ENCODE measurements around the gene FUZ. TPM values are rescaled to one million over a fixed set of nuclear protein-coding genes. Genes with fewer than 3 reads are reported as not detected.

FUZ gene
- total RNA-seq, 1 experiment from 2014 or later: 10.9 TPM

DNA sequence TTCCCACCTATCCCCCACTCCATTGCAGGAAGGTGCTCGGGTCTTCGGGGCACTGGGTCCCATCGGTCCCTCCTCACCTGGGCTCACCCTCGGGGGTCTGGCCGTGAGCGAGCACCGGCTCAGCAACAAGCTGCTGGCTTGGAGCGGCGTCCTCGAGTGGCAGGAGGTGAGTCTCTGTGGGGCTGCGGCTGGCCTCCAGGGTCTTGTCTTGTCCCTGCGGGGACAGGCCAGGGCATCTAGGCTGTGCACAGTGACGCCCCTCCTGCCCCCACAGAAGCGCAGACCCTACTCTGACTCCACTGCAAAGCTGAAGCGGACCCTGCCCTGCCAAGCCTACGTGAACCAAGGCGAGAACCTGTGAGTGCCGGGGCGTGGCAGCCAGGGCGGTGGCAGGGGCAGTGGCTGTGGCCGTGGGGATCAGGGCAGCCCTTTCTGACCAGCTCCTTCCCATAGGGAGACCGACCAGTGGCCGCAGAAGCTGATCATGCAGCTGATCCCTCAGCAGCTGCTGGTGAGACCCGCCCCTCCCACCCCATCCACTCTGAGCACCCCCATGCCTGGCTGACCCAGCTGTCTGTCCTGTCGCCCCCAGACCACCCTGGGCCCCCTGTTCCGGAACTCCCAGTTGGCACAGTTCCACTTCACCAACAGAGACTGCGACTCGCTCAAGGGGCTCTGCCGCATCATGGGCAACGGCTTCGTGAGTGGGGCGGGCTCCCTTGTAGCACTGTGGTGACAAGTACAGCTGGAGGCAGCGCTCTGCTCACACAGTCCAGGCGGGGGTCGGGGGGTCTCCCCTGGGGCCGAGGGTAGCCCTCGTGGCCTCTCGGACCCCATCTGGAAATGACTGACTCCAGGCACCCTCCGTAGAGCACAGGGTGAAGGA is 41.5 kb upstream of the FUZ start:
- Histone ChIP-seq H3K4me2 (ENCODE audit: low read length) (no peak overlapping the region), H3K79me2 (ENCODE audit: low read length) (peaks cover 34% of the 10 kb centered on the region), H2AFZ (ENCODE audit: low read length) (no peak overlapping the region), H3K36me3 (ENCODE audit: low read depth, low read length) (peaks cover 22% of the 10 kb centered on the region; the same call in 1 of the 2 replicates), H3K27me3 (ENCODE audit: low read length) (no peaks in the 10 kb centered on the region), H3K9me3 (ENCODE audit: low read length) (no peaks in the 10 kb centered on the region), H3K4me3 (ENCODE audit: low read length) (no peak overlapping the region), H3K9me2 (replicated peaks; ENCODE audit: low read length) (no peaks in the 10 kb centered on the region), H4K20me1 (ENCODE audit: low read length) (peaks cover 29% of the 10 kb centered on the region; the same call in 1 of the 2 replicates), H3K9ac (ENCODE audit: low read length) (no peak overlapping the region), H3K4me1 (ENCODE audit: insufficient read depth, low read length) (peaks cover 19% of the 10 kb centered on the region), H3K27ac (ENCODE audit: low read length) (no peak overlapping the region), H3F3A (ENCODE audit: low read length, unreplicated experiment) (peaks cover 5% of the 10 kb centered on the region)
- ATAC-seq (no peak), DNase-seq (no peak)
- intact Hi-C loops (cut with micrococcal nuclease): loop anchor here (5.0 kb wide), 1 partner anchor 87 kb away; the partner anchor contains the start of gene AP2A1
- ChIA-PET POLR2A (ENCODE audit: unreplicated experiment) (no interaction called here), CTCF (no interaction called here)
- BruUV-seq (replicated peaks): no TSS peak
- TF ChIP-seq, protein P1, sequence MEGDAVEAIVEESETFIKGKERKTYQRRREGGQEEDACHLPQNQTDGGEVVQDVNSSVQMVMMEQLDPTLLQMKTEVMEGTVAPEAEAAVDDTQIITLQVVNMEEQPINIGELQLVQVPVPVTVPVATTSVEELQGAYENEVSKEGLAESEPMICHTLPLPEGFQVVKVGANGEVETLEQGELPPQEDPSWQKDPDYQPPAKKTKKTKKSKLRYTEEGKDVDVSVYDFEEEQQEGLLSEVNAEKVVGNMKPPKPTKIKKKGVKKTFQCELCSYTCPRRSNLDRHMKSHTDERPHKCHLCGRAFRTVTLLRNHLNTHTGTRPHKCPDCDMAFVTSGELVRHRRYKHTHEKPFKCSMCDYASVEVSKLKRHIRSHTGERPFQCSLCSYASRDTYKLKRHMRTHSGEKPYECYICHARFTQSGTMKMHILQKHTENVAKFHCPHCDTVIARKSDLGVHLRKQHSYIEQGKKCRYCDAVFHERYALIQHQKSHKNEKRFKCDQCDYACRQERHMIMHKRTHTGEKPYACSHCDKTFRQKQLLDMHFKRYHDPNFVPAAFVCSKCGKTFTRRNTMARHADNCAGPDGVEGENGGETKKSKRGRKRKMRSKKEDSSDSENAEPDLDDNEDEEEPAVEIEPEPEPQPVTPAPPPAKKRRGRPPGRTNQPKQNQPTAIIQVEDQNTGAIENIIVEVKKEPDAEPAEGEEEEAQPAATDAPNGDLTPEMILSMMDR (conservative IDR thresholded peaks at IDR 0.05; ENCODE audit: low read depth, low read length): no peak
- TF ChIP-seq EZH2 (IDR thresholded peaks at IDR 0.05; ENCODE audit: low read length, unreplicated experiment) (no peak), EZH2phosphoT487 (IDR thresholded peaks at IDR 0.05; ENCODE audit: borderline replicate concordance, low read length) (no peak)

DNA sequence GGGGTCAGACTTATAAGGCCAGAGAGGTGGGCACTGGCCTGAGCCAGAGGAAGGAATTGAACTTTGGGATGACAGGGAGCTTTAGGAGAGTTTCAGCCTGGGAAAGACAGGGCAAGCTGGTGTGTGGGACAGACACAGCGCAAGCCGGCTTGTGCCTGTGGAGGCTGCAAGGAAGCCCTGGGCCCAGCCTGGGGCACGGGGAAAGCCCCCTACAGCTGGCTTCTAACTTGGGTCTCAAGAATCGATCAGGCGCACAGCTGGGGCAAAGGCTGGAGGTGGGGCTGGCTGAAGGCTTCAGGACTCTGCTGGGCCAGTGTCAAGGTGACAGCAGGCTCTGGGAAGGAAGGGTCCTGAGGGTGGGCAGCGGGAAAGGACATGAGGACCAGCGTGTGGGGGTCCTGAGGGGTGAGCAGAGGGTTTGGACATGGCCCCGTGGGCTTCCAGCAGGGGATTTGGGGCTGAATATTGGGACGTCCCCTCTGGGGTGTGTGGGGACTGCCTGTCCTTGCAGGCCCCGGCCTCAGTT is 40.8 kb upstream of the FUZ start:
- Histone ChIP-seq H3K79me2 (ENCODE audit: low read length) (peaks cover 41% of the 10 kb centered on the region), H4K20me1 (ENCODE audit: low read length) (peaks cover 29% of the 10 kb centered on the region; the same call in 1 of the 2 replicates), H3K36me3 (ENCODE audit: low read depth, low read length) (peaks cover 20% of the 10 kb centered on the region; the same call in 1 of the 2 replicates), H3F3A (ENCODE audit: low read length, unreplicated experiment) (peaks cover 5% of the 10 kb centered on the region), H3K4me3 (ENCODE audit: low read length) (no peak overlapping the region), H3K27me3 (ENCODE audit: low read length) (no peaks in the 10 kb centered on the region), H3K4me2 (ENCODE audit: low read length) (peak overlapping the region; percentile 96; the same call in 1 of the 2 replicates), H3K9me2 (replicated peaks; ENCODE audit: low read length) (no peaks in the 10 kb centered on the region), H3K27ac (ENCODE audit: low read length) (no peak overlapping the region), H3K4me1 (ENCODE audit: insufficient read depth, low read length) (peaks cover 24% of the 10 kb centered on the region), H3K9me3 (ENCODE audit: low read length) (no peaks in the 10 kb centered on the region), H2AFZ (ENCODE audit: low read length) (no peak overlapping the region), H3K9ac (ENCODE audit: low read length) (no peak overlapping the region)
- CTCF ChIA-PET: no interaction called here
- ATAC-seq (no peak), DNase-seq (no peak)
- intact Hi-C loops (cut with micrococcal nuclease): loop anchor here (5.0 kb wide), 1 partner anchor 87 kb away; the partner anchor contains the start of gene AP2A1
- POLR2A ChIA-PET (ENCODE audit: unreplicated experiment): no interaction called here
- TF ChIP-seq EZH2 (IDR thresholded peaks at IDR 0.05; ENCODE audit: low read length, unreplicated experiment): no peak
- TF ChIP-seq, protein P1 (conservative IDR thresholded peaks at IDR 0.05; ENCODE audit: low read depth, low read length): no peak
- BruUV-seq (replicated peaks): no TSS peak

Data from PC-3 (cell line).